SW480 (cell line): ENCODE results near the gene ARL3.

Source experiments
- DNase-seq: peaks from one replicate; pipeline ENCODE4 v3.0.0-alpha.2; 2016; ENCODE audit warnings: low spot score

The ARL3 gene

DNA sequence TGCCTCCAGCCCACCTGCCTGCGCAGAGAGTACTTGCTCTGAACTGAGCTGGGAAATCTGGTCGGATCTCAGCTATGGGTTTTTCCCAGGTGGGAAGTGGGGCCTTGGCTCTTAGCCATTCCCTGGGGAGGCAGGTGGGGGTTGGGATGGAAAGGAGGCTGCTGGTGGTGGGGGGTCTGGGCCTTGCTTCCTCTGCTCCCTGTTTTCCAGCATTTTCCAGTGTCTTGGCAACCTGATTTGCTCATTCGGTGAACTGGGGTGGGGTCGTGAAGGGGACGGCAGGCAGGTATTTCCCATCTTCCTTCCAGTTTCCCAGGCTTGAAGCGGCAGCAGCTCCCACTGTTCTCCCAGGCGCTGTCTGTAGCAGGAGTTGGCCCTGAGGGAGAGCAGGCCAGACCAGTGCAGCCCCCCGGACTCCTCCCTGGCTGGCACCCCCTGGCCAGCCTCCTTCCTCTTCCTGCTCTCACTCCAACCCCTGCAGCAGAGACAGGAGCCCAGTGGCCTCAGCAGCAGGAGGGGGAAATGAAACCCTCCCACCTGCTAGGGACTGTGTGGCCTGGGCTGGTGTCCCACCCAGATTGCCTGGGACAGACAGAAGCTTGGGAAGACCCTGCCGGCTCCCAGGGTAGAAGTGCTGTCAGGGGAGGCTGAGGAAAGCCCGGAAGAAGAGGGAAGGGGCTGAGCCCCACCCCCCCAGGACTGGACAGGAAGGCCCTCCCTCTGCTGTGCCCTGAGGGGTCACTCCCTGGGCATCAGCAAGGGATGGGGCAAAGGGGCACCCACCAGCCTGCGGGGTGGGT lies 63.3 kb downstream of the ARL3 start:
- no peak for DNase-seq

GRCh38 chr10:102649797-102650654 lies 64.2 kb downstream of the ARL3 start:
- DNase-seq: no peak

DNA sequence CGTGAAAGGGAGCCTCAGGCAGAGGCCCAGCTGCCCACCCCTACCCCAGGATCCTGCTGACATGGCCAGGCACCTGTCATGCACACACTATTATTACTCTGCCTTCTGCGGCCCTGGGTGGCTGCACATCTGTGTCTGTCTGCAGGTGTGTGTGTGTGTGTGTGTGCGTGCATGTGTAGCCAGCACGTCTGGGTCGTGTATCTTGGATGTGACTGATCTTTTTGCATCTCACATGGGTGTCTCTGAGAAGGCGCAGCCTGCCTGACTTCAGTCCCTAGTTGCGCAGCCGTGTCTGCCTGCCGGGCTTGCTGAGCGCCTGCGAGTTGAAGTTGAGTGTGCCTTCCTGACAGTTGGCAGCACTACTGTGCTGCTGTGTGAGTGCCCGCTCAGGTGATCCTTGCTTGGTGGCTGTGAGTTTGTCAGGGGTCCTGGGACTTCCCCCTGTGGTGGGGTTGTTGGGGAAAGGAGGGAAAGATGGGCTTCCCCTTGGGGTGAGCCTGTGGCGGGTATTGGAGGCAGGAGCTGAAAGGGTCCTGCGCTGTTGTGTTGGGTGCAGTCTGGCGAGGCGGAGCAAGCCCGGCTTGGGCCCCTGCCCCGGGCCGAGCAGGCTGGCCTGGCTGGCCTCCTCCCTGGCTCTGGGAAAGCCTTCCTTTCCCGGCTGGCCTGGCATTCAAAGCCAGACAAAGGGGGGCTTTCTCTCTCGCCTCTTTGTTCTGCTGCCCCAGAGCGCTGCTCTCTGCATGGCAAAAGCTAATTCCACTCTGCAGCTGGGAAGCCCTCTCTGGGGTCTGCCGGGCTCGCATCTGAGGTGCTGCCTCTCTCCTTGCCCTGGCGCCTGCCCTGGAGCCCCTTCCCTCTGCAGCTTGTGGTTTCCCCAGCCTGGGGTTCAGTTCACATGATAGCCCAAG lies 65.1 kb downstream of the ARL3 start:
- DNase-seq: no peak

DNA sequence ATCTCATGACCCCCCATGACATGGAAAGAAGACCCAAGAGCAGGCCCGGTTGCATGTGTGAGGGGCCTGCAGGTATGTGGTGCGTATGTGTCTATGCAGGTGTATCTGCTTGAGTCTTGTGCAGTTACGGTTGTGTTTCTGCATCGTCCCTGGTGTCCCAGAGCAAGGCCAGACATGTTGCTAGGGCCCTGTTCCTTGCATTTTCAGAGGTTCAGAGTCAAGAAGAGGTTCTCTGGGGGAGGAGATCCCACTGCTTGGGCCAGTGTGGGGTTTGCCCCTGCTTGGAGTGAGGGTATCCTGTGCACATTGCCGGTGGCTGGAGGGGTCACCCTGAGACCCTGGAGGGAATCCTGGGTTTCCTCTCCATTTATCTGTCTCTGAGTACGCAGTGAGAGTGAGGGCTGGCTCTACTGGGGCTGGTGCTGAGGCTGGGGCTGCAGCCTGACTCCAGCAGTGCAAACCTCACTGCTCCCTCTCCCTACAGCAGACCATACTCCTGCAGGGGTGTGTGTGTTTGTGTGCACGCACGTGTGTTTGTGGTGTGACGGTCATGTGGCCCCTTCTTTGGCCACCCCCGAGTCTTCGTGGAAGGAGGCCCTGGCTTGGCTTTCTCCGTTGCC lies 65.8 kb downstream of the ARL3 start:
- no peak for DNase-seq

DNA sequence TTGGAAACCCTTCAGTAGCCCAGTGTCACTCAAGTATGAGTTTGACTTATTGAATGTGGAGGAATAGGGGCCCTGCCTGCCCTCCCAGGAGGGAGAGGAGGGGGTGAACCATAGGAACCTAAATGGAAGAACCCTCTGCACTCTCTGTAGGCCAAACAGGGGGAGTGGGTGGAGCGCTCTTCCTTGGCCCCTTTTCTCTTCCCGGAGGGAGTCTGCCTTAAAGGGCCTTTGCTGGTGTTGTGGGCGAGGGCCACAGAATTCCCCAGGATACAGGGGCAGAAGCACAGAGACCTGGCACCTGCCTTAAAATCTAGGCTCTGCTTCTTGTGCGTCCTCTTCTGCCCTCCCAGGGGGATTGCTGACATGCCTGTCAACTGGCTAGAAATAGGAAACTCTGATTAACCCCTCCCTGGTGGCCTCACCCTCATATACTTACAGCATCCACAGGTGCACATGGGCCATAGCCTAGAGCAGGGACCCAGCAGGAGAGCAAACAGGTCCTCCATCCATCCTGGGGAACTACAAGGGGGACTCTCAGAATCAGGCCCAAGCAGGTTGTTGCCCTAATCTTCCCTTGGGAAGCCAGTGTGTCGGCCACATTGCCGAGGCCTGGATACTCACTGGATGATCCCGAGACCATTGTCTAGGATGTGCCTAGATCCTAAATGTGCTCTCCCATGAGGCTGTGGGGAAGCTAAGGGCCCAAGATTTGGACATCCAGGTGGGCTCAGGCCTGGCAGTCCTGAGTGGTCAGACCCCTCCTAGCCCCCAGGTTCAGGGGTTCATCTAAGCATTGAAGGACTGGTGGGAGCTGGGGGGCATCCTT lies 66.5 kb downstream of the ARL3 start:
- no peak for DNase-seq

GRCh38 chr10:102646610-102647442 lies 67.4 kb downstream of the ARL3 start:
- DNase-seq: no peak

DNA sequence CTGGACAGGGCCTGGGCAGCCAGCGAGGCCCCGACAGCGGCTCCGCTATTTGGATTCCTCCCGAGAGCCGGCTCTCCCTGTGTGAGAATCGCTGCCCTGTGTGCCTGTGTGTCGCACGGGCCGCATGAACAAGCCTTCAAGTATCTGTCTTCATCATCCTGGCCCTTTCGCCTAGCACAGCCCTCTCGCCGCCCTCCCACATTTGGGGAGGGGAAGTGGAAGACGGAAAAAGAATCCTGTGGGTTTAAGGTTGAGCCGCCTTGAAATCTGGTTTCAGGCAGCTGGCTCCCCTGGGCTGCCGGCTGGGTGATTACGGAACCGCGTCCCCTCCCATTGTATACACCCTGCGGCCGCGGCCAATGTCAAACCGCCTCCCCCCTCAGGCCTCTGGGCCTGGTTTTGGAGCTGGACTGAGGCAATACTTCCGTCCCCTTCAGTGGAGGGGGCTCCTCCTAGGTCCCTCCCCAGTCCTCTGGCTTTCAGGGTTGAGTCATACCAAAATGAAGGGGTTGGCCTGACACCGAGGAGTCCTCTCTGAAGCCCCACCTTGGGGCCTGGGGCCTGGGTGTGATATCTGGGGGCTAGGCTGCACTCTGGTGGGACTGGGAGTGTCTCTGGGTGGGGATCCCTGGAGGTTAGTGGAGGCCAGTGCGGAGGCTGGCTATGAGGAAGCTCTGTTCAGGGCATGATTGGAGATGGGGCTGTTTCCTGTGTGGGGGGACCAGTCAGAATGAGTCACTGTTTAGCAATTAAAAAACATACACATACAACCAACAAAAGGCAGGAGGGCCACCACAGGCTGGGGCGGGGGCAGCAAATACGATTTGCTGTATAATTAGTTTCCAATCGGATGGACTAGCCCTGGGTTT lies 68.2 kb downstream of the ARL3 start:
- peak; percentile 94 for DNase-seq

- peak; percentile 69 for DNase-seq
Measured at GRCh38 chr10:102645388-102645740, 68.8 kb downstream of the ARL3 start.

DNA sequence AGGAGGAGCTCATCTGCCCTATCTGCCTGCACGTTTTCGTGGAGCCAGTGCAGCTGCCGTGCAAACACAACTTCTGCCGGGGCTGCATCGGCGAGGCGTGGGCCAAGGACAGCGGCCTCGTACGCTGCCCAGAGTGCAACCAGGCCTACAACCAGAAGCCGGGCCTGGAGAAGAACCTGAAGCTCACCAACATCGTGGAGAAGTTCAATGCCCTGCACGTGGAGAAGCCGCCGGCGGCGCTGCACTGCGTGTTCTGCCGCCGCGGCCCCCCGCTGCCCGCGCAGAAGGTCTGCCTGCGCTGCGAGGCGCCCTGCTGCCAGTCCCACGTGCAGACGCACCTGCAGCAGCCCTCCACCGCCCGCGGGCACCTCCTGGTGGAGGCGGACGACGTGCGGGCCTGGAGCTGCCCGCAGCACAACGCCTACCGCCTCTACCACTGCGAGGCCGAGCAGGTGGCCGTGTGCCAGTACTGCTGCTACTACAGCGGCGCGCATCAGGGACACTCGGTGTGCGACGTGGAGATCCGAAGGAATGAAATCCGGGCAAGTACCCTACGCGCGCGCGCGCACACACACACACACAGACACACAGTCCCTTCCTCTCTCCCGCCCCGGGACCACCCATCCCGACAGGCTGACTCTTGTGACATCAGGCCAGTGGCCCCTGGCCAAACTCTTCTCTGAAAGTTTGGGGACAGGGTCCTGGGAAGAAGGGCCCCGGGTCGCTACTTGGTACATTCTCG lies 69.4 kb downstream of the ARL3 start:
- DNase-seq: peak; percentile 90

DNA sequence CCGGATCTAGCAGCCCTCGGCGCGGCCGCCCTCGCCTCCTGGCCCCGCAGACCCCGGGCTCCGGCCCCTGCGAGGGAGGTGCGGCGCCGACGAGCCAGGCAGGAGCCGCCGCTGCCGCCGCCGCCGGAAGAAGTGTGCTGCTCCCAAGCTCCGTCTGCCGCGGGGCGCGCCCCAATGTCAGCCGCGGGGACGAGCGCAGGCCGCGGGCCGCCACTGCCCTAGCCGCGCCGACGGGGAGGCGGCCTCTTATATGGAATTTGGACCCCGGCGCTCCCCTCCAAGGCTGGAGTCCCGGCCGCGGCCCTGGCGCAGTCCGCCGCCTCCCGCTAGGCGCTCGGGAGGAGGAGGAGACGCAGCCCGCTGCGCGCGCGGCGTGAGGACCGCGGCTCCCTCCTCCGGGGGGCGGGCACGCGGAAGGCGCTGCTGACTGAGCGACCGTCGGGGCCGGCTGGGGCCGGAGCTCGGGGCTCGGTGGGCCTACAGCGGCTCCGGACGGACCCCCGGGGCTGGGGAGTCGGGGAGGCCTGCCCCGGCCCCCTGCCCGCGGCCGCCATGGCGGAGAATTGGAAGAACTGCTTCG lies 70.0 kb downstream of the ARL3 start, which contains the start of gene TRIM8:
Gene TRIM8 (plus strand): TSS at position 414 of the 580 bp plus-strand sequence. CDS start 139 bp downstream, at position 553.
- peak; percentile 50 for DNase-seq

DNA sequence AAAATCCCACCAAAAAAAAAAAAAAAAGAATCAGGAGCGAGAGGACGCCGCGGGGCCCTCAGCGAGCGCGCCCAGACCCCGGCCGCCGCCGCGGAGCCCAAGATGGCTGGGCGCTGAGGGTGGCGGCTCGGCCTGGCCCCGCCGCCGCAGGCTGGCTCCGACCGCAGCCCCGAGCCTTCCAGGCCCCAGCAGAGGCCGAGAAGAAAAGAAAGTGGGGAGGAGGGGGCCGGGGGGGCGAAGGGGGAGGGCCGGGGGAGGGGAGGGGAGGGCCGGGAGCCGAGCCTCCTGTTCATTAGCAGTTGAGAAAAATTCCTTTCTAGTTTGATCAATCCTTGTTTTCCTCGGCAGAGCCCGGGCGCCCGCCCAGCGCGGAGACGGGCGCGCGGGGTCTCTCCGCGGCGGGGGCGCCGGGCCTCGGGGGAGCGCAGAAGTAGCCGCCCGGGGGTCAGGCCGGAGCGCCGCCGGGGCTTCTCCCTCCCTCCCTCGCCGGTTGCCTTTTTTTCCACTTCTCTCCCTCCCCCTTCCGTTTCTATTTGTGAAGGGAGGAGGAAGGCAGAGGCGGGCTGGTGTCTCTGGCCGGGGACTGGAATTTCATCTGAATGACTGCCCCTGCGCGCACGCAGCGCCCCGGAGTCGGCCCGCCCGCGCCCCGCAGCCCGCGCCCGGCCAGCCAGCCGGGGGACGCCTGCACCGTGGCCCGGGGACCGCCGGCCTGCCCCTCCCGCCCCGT lies 70.7 kb downstream of the ARL3 start:
- DNase-seq: peak; percentile 75

GRCh38 chr10:102642736-102643335 lies 71.4 kb downstream of the ARL3 start:
- DNase-seq: peak; percentile 43

DNA sequence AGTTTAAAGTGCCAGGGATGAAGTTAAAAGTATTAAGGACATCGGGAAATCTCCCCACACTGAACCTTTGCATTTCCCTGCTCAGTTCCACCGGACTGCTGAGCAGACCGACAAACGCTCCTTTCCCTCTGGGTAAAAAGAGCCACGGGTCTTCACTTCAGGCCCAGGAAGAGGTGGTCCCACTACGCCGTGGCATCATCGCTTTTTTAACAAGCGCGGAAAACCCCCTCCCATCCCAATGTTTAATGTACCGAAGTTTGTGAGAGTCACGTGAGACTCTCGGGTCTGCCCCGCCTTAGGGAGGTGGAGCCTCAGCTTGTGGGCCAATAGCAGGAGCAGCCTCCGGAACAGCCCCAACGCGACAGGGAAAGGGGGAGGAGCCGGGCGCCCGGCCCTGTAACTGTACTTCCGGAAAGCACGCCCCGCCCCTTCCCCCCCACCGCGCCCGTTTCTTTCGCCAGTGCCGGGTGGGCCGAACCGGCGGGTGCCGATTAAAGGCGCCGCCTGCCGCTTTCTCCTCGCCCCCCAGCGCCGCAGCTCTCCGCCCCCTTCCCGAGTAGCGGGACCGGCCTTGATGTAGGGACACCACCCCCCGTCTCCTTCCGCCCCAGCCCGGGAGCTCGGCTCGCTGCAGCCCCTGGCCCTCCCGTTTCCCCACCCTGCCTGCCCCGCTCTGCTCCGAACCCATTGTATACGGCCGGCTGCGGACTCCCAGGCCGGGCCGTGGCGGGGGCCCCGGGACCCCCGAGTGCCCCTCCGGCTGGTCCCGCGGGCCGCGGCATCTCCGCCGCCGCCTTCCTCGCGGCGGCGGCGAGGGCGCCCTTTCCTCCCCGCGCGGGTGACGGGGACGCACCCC lies 72.1 kb downstream of the ARL3 start:
- peak; percentile 97 for DNase-seq

DNA sequence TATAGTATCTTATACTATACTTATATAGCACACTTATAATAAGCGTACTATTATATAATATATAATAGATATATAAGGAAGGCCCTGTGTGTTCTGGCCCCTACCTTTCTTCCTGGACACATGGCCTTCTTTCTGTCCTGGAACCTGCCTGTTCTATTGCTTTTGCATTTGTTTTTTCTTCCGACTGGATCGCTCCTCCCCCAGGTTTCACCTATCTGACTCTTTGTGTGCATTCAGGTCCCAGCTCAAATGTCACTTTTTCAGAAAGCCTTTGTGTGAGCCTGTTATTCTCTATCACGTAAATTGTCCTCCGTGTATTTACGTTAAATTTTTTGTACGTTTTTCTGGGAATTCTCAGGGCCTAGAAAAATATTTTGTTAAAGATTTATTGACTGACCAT lies 72.8 kb downstream of the ARL3 start:
- peak; percentile 46 for DNase-seq

- DNase-seq: no peak
Measured at GRCh38 chr10:102639537-102639936, 74.7 kb downstream of the ARL3 start.

GRCh38 chr10:102635377-102635776 lies 78.8 kb downstream of the ARL3 start:
- DNase-seq: no peak
